ENCODE results near the gene PTPN1.

DNA sequence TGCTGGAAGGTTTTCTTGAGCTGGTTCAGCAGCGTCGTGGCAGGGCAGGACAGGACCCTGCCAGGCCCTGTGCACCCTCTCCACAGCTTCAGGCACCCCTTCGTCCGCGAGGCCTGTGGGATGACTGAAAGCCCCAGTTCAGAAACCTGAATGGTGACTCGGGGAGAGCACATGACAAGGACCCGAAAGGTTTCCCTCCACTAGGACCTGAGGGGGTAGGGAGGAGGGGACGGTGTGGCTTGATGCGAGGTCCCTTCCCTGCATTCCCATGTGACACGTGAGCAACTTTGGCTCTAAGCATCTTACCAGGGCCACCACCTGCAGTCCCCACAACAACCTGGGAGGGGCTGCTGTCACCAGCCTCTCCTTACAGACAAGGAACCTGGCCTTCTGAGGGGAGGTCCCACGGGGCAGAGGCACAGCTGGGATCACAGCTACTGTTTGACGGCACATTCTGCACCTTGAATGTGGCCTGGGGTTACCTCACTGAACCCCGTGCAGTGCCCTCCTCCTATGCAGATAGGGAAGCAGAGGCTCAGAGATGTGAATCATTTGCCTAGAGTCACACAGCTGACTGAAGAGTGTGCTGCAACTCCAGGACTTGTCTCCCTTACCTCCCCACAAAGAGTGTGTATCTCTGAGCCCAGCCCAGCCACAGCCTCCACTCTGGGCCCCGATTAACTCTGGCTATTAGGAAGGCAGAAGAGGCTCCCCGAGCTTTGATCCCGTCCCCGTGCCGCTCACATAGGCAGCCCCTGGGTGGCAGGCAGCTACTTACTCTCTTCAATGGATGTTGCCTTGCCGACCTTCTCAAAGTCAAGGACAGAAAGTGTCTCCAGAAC is 84.6 kb downstream of the PTPN1 start:
- TF ChIP-seq, protein P1, sequence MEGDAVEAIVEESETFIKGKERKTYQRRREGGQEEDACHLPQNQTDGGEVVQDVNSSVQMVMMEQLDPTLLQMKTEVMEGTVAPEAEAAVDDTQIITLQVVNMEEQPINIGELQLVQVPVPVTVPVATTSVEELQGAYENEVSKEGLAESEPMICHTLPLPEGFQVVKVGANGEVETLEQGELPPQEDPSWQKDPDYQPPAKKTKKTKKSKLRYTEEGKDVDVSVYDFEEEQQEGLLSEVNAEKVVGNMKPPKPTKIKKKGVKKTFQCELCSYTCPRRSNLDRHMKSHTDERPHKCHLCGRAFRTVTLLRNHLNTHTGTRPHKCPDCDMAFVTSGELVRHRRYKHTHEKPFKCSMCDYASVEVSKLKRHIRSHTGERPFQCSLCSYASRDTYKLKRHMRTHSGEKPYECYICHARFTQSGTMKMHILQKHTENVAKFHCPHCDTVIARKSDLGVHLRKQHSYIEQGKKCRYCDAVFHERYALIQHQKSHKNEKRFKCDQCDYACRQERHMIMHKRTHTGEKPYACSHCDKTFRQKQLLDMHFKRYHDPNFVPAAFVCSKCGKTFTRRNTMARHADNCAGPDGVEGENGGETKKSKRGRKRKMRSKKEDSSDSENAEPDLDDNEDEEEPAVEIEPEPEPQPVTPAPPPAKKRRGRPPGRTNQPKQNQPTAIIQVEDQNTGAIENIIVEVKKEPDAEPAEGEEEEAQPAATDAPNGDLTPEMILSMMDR (IDR thresholded peaks at IDR 0.05 in 4 of 5, conservative IDR thresholded peaks at IDR 0.05 in 1 of 5), result no peak
- no peak for TF ChIP-seq POLR2A (IDR thresholded peaks at IDR 0.05)

Measured in gastrocnemius medialis (tissue), 4 donors.